Measurements from ENCODE around the gene DOK3. TPM values are rescaled to one million over a fixed set of nuclear protein-coding genes. Genes with fewer than 3 reads are reported as not detected.
A peak's percentile ranks its signal among the peaks of the same experiment; 100 is the strongest.

Gene DOK3
- total and polyA plus RNA-seq, 8 donors, result 5.8 to 90.5 (median 7.1) TPM

- H3K4me1 ChIP-seq, result peaks cover 3 to 5% of the 10 kb centered on the region in 2 donors
- H3K27ac ChIP-seq, result no peak overlapping the region
- no peaks in the 10 kb centered on the region for H3K9me3 ChIP-seq
- peaks cover 0 to 90% of the 10 kb centered on the region in 2 donors for H3K36me3 ChIP-seq
- no peaks in the 10 kb centered on the region for H3K27me3 ChIP-seq
- H3K4me3 ChIP-seq, result no peak overlapping the region
- ATAC-seq, result no peak
- no peak for DNase-seq
- no peak for TF ChIP-seq CTCF (IDR thresholded peaks at IDR 0.05)
- intact Hi-C loops (cut with DNase I), result no loop called here
Observed at GRCh38 chr5:177484902-177485549, 24.6 kb downstream of the DOK3 start.

GRCh38 chr5:177483994-177484901 is 25.4 kb downstream of the DOK3 start:
- no peak overlapping the region for H3K27ac ChIP-seq
- no peak for ATAC-seq
- H3K9me3 ChIP-seq, result no peaks in the 10 kb centered on the region
- TF ChIP-seq CTCF (IDR thresholded peaks at IDR 0.05), result no peak
- DNase-seq, result no peak
- H3K36me3 ChIP-seq, result peaks cover 0 to 83% of the 10 kb centered on the region in 2 donors
- intact Hi-C loops (cut with DNase I), result no loop called here
- no peak overlapping the region for H3K4me3 ChIP-seq
- H3K27me3 ChIP-seq, result no peaks in the 10 kb centered on the region
- H3K4me1 ChIP-seq, result peaks cover 11 to 13% of the 10 kb centered on the region in 2 donors

GRCh38 chr5:177483042-177483441 is 26.6 kb downstream of the DOK3 start:
- intact Hi-C loops (cut with DNase I), result no loop called here
- no peaks in the 10 kb centered on the region for H3K27me3 ChIP-seq
- no peaks in the 10 kb centered on the region for H3K9me3 ChIP-seq
- H3K4me3 ChIP-seq, result no peak overlapping the region
- DNase-seq (no peak), ATAC-seq (no peak)
- H3K4me1 ChIP-seq, result peaks cover 20 to 25% of the 10 kb centered on the region in 2 donors
- peaks cover 0 to 70% of the 10 kb centered on the region in 2 donors for H3K36me3 ChIP-seq
- H3K27ac ChIP-seq, result no peak overlapping the region
- no peak for TF ChIP-seq CTCF (IDR thresholded peaks at IDR 0.05)

- no peaks in the 10 kb centered on the region for H3K27me3 ChIP-seq
- H3K4me1 ChIP-seq, result peaks cover 20 to 31% of the 10 kb centered on the region in 2 donors
- no peak overlapping the region for H3K4me3 ChIP-seq
- ATAC-seq (no peak), DNase-seq (no peak)
- no peaks in the 10 kb centered on the region for H3K9me3 ChIP-seq
- H3K27ac ChIP-seq, result no peak overlapping the region
- peaks cover 0 to 64% of the 10 kb centered on the region in 2 donors for H3K36me3 ChIP-seq
- TF ChIP-seq CTCF (IDR thresholded peaks at IDR 0.05), result no peak
- intact Hi-C loops (cut with DNase I), result no loop called here
Observed at GRCh38 chr5:177482359-177482795, 27.2 kb downstream of the DOK3 start.

GRCh38 chr5:177479774-177480173 is 29.9 kb downstream of the DOK3 start:
- Histone ChIP-seq H3K9me3 (no peaks in the 10 kb centered on the region), H3K4me3 (no peak overlapping the region), H3K27ac (peak overlapping the region; percentile 26 to 73), H3K36me3 (peaks cover 0 to 38% of the 10 kb centered on the region in 2 donors), H3K4me1 (peaks cover 20 to 36% of the 10 kb centered on the region in 2 donors), H3K27me3 (peaks cover 0 to 2% of the 10 kb centered on the region in 2 donors)
- no peak for TF ChIP-seq CTCF (IDR thresholded peaks at IDR 0.05)
- ATAC-seq (peak; percentile 1), DNase-seq (no peak)
- intact Hi-C loops (cut with DNase I), result no loop called here
